PFSK-1 (cell line): ENCODE measurements around the gene RGS17.

ENCODE experiments used
- FOXP2 ChIP-seq: optimal IDR thresholded peaks from 2 replicates; pipeline ENCODE3; 2011; ENCODE audit warnings: borderline replicate concordance, control low read depth, inconsistent platforms; ENCODE audit not compliant: insufficient read depth; ENCODE audit errors: extremely low read length, extremely low read depth
- POLR2AphosphoS5 ChIP-seq: IDR thresholded peaks from 2 replicates; pipeline ENCODE4 v1.6.1; 2012; ENCODE audit warnings: low read depth, mild to moderate bottlenecking, control low read depth, low read length, moderate library complexity
- SIN3A ChIP-seq: IDR thresholded peaks from 2 replicates; pipeline ENCODE4 v1.6.1; 2012; ENCODE audit warnings: mild to moderate bottlenecking, low read length, moderate library complexity, borderline replicate concordance; ENCODE audit not compliant: insufficient read depth
- TAF1 ChIP-seq: IDR thresholded peaks from 2 replicates; pipeline ENCODE4 v1.6.1; 2012; ENCODE audit warnings: low read length, control low read depth, borderline replicate concordance; ENCODE audit not compliant: insufficient read depth
- TF ChIP-seq, protein P1 (sequence below), 2 experiments: IDR thresholded peaks; 2 replicates each; pipeline versions ENCODE4 v1.6.1 to v1.8.0; 2011 to 2012; ENCODE audit warnings: low read depth in 2 of 2, low read length in 2 of 2, control low read depth in 1 of 2, inconsistent platforms in 1 of 2, mild to moderate bottlenecking in 1 of 2, moderate library complexity in 1 of 2; ENCODE audit not compliant: insufficient read depth in 1 of 2

DNA sequence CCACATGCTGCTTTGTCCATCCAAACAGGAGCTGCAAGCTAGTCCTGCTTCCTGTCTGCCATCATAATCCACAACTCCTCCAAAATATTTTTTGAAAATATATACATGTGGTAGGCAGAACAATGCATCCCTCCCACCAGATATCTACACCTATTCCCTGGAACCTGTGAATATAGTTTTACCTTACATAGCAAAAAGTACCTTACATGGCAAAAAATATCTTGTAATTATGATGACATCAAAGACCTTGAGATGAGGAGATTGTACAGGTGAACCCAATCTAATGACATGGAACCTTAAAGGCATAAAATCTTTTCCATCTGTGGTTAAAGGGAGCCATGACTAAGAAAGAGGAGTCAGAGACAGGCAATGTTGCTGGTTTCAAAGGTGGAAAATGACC, 15.3 kb upstream of the RGS17 start:
- TF ChIP-seq POLR2AphosphoS5 (no peak), SIN3A (no peak), TAF1 (no peak), FOXP2 (no peak)
- TF ChIP-seq, protein P1, sequence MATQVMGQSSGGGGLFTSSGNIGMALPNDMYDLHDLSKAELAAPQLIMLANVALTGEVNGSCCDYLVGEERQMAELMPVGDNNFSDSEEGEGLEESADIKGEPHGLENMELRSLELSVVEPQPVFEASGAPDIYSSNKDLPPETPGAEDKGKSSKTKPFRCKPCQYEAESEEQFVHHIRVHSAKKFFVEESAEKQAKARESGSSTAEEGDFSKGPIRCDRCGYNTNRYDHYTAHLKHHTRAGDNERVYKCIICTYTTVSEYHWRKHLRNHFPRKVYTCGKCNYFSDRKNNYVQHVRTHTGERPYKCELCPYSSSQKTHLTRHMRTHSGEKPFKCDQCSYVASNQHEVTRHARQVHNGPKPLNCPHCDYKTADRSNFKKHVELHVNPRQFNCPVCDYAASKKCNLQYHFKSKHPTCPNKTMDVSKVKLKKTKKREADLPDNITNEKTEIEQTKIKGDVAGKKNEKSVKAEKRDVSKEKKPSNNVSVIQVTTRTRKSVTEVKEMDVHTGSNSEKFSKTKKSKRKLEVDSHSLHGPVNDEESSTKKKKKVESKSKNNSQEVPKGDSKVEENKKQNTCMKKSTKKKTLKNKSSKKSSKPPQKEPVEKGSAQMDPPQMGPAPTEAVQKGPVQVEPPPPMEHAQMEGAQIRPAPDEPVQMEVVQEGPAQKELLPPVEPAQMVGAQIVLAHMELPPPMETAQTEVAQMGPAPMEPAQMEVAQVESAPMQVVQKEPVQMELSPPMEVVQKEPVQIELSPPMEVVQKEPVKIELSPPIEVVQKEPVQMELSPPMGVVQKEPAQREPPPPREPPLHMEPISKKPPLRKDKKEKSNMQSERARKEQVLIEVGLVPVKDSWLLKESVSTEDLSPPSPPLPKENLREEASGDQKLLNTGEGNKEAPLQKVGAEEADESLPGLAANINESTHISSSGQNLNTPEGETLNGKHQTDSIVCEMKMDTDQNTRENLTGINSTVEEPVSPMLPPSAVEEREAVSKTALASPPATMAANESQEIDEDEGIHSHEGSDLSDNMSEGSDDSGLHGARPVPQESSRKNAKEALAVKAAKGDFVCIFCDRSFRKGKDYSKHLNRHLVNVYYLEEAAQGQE (IDR thresholded peaks at IDR 0.05; ENCODE audit: insufficient read depth in 1 of 2, low read depth in 2 of 2, low read length in 2 of 2) = no peak
